HepG2 (cell line): Measurements from ENCODE around the gene CENPB. TPM values are rescaled to one million over a fixed set of nuclear protein-coding genes. Genes with fewer than 3 reads are reported as not detected.

Source experiments
- ATF7-NPFF ChIP-seq: sonication (generic); formaldehyde crosslinking; IDR thresholded peaks from 2 replicates; pipeline ENCODE4 v1.8.1; 2023; ENCODE audit warnings: mild to moderate bottlenecking, low read depth, missing genetic modification reagents, moderate library complexity
- CREB1 ChIP-seq, 2 experiments: fragments of 450-650 bp in 1 of 2; IDR thresholded peaks; 2 replicates each; pipeline ENCODE4 v1.6.1; 2016 to 2017; ENCODE audit warnings: control low read depth in 1 of 2, mild to moderate bottlenecking in 1 of 2, missing compliant biosample characterization in 1 of 2, missing genetic modification characterization in 1 of 2
- ETS1 ChIP-seq: sonication (generic); formaldehyde crosslinking; IDR thresholded peaks from 2 replicates; pipeline ENCODE4 v1.4.0; 2020; ENCODE audit warnings: missing genetic modification reagents
- HCFC1 ChIP-seq: fragments of 150-350 bp; IDR thresholded peaks from 2 replicates; pipeline ENCODE4 v1.6.1; 2014; ENCODE audit warnings: low read depth, low read length
- HDAC6 ChIP-seq: fragments of 200-600 bp; sonication (generic); IDR thresholded peaks from 2 replicates; pipeline ENCODE4 v1.7.0; 2017; ENCODE audit warnings: mild to moderate bottlenecking, antibody characterized with exemption, low read length, low read depth
- HNF4A ChIP-seq: sonication (generic); formaldehyde crosslinking; IDR thresholded peaks from 2 replicates; pipeline ENCODE4 v1.4.0; 2020; ENCODE audit warnings: missing genetic modification reagents
- MAFG ChIP-seq: sonication (generic); formaldehyde crosslinking; IDR thresholded peaks from 2 replicates; pipeline ENCODE4 v1.5.1; 2020; ENCODE audit warnings: mild to moderate bottlenecking, missing genetic modification reagents
- MATR3 ChIP-seq: sonication (generic); formaldehyde crosslinking; IDR thresholded peaks from 2 replicates; pipeline ENCODE4 v1.4.0; 2020; ENCODE audit warnings: missing genetic modification reagents
- MLX ChIP-seq: IDR thresholded peaks from 2 replicates; pipeline ENCODE4 v1.6.1; 2016
- MTF1 ChIP-seq: sonication (generic); formaldehyde crosslinking; IDR thresholded peaks from 2 replicates; pipeline ENCODE4 v1.5.0; 2020; ENCODE audit warnings: missing genetic modification reagents
- PAX8 ChIP-seq: sonication (generic); formaldehyde crosslinking; IDR thresholded peaks from 2 replicates; pipeline ENCODE4 v1.8.0; 2022; ENCODE audit warnings: mild to moderate bottlenecking, missing genetic modification reagents, borderline replicate concordance
- RBM39 ChIP-seq: fragments of 200-400 bp; formaldehyde crosslinking; IDR thresholded peaks from one replicate; pipeline ENCODE4 v1.6.1; 2018; ENCODE audit warnings: antibody characterized with exemption, mild to moderate bottlenecking, low read depth, low read length; ENCODE audit not compliant: poor library complexity, severe bottlenecking
- RNF219 ChIP-seq: sonication (generic); formaldehyde crosslinking; IDR thresholded peaks from 2 replicates; pipeline ENCODE4 v1.5.0; 2020; ENCODE audit warnings: mild to moderate bottlenecking, missing genetic modification reagents
- SETDB1 ChIP-seq: sonication (generic); formaldehyde crosslinking; IDR thresholded peaks from 2 replicates; pipeline ENCODE4 v1.5.1; 2020; ENCODE audit warnings: missing genetic modification reagents, mild to moderate bottlenecking, borderline replicate concordance
- SNAI1 ChIP-seq: sonication (generic); formaldehyde crosslinking; IDR thresholded peaks from 2 replicates; pipeline ENCODE4 v1.5.0; 2020; ENCODE audit warnings: mild to moderate bottlenecking, missing genetic modification reagents, borderline replicate concordance
- ZKSCAN5 ChIP-seq: sonication (generic); formaldehyde crosslinking; IDR thresholded peaks from 2 replicates; pipeline ENCODE4 v1.5.1; 2020; ENCODE audit warnings: mild to moderate bottlenecking, missing genetic modification reagents
- ZNF431 ChIP-seq: sonication (generic); formaldehyde crosslinking; IDR thresholded peaks from 2 replicates; pipeline ENCODE4 v1.9.0; 2022; ENCODE audit warnings: missing genetic modification reagents, low read depth, mild to moderate bottlenecking, borderline replicate concordance
- ZNF766 ChIP-seq: sonication (generic); formaldehyde crosslinking; IDR thresholded peaks from 2 replicates; pipeline ENCODE4 v1.5.0; 2020; ENCODE audit warnings: missing genetic modification reagents, borderline replicate concordance
- ZNF800 ChIP-seq: sonication (generic); formaldehyde crosslinking; IDR thresholded peaks from 2 replicates; pipeline ENCODE4 v1.4.0; 2020; ENCODE audit warnings: missing genetic modification reagents
- polyA plus RNA-seq, 8 experiments: library from polyadenylated mRNA; depleted of rRNA in 3 of 8; stranded (reverse) in 7 of 8; unstranded in 1 of 8; fragments of >200 nt; fragmentation: Illumina TruSeq in 4 of 8; extraction: Trizol in 4 of 8; gene quantifications; 2 replicates each; pipeline versions ENCODE4 v1.2.1 to v1.2.3, GENCODE V29; 2011 to 2016; ENCODE audit warnings: low read depth in 4 of 8, missing spikeins in 1 of 8, mixed read lengths in 1 of 8; ENCODE audit not compliant: insufficient read depth in 1 of 8
- total RNA-seq, 5 experiments: library from RNA; depleted of rRNA; stranded (reverse); fragments of >200 nt; fragmentation: Illumina TruSeq; extraction: Trizol; gene quantifications; 2 replicates each; pipeline ENCODE4 v1.2.3, GENCODE V29; 2016; ENCODE audit warnings: low read depth in 1 of 5
- TF ChIP-seq, protein P1 (sequence below): sonication (generic); formaldehyde crosslinking; IDR thresholded peaks from 2 replicates; pipeline ENCODE4 v1.5.1; 2020; ENCODE audit warnings: missing genetic modification reagents, mild to moderate bottlenecking, borderline replicate concordance

The CENPB gene
- total and polyA plus RNA-seq, 2 of the 13 experiments (the other 11 are each of a cell fraction or from before 2014, with no cell fraction given), result 10.4 to 54.5 TPM

- TF ChIP-seq MAFG (no peak), ZNF766 (CRISPR knock-in tag) (peak; percentile 30; the same call in 1 of the 2 replicates), MTF1 (no peak), SNAI1 (CRISPR knock-in tag) (peak; percentile 62; the same call in 1 of the 2 replicates), MATR3 (CRISPR knock-in tag) (no peak), ZKSCAN5 (no peak), SETDB1 (no peak), PAX8 (CRISPR knock-in tag) (no peak), ATF7-NPFF (CRISPR knock-in tag) (0 out of 2 replicates have a peak, but pooled peaks have one; percentile 9), ZNF431 (CRISPR knock-in tag) (no peak), RBM39 (no peak), ETS1 (no peak), MLX (no peak), RNF219 (CRISPR knock-in tag) (no peak), HDAC6 (no peak), HCFC1 (no peak), ZNF800 (CRISPR knock-in tag) (0 out of 2 replicates have a peak, but pooled peaks have one; percentile 83), HNF4A (no peak), CREB1 (IDR thresholded peaks at IDR 0.05) (no peak), CREB1 (CRISPR knock-in tag; IDR thresholded peaks at IDR 0.05) (no peak)
- TF ChIP-seq, protein P1, sequence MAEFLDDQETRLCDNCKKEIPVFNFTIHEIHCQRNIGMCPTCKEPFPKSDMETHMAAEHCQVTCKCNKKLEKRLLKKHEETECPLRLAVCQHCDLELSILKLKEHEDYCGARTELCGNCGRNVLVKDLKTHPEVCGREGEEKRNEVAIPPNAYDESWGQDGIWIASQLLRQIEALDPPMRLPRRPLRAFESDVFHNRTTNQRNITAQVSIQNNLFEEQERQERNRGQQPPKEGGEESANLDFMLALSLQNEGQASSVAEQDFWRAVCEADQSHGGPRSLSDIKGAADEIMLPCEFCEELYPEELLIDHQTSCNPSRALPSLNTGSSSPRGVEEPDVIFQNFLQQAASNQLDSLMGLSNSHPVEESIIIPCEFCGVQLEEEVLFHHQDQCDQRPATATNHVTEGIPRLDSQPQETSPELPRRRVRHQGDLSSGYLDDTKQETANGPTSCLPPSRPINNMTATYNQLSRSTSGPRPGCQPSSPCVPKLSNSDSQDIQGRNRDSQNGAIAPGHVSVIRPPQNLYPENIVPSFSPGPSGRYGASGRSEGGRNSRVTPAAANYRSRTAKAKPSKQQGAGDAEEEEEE (CRISPR knock-in tag), result no peak
These were observed 8.6 kb downstream of the CENPB start (continued) for GRCh38 chr20:3777716-3778629.
